Stimulated activated effector memory CD8-positive, alpha-beta T cell treated with anti-CD3 and anti-CD28 coated beads, Interleukin-12 subunit alpha, Interleukin-12 subunit beta, amount 100 ng/mL, for 72 hours (primary cell): Measurements from ENCODE around the gene HSF4.
"Not testable (repeated sequence)": the region's sequence is repeated elsewhere in the genome, so short reads cannot be mapped to it uniquely, and the experiment has no call there.

Experiments
- ATAC-seq: fragments of 150-1000 bp; cut with Tn5 transposase; 2 replicates; pipeline ENCODE4 v1.10.0; 2021
- DNase-seq, 2 donors: peaks; one replicate each; pipeline ENCODE4 v3.0.0; 2021 to 2022; ENCODE audit warnings: low spot score in 2 of 2
- H3K27ac Mint-ChIP-seq: one replicate; pipeline ENCODE4 v1.8.0; 2022; ENCODE audit warnings: mild to moderate bottlenecking, mixed read lengths
- H3K36me3 Mint-ChIP-seq: one replicate; pipeline ENCODE4 v1.8.0; 2022; ENCODE audit warnings: mild to moderate bottlenecking, mixed read lengths
- H3K4me1 Mint-ChIP-seq: one replicate; pipeline ENCODE4 v1.8.0; 2022; ENCODE audit warnings: mixed read lengths
- H3K4me3 Mint-ChIP-seq: one replicate; pipeline ENCODE4 v1.8.0; 2022; ENCODE audit warnings: mild to moderate bottlenecking, mixed read lengths
- H3K9me3 Mint-ChIP-seq: one replicate; pipeline ENCODE4 v1.8.0; 2022; ENCODE audit warnings: mixed read lengths

HSF4 gene, protein sequence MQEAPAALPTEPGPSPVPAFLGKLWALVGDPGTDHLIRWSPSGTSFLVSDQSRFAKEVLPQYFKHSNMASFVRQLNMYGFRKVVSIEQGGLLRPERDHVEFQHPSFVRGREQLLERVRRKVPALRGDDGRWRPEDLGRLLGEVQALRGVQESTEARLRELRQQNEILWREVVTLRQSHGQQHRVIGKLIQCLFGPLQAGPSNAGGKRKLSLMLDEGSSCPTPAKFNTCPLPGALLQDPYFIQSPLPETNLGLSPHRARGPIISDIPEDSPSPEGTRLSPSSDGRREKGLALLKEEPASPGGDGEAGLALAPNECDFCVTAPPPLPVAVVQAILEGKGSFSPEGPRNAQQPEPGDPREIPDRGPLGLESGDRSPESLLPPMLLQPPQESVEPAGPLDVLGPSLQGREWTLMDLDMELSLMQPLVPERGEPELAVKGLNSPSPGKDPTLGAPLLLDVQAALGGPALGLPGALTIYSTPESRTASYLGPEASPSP

DNA sequence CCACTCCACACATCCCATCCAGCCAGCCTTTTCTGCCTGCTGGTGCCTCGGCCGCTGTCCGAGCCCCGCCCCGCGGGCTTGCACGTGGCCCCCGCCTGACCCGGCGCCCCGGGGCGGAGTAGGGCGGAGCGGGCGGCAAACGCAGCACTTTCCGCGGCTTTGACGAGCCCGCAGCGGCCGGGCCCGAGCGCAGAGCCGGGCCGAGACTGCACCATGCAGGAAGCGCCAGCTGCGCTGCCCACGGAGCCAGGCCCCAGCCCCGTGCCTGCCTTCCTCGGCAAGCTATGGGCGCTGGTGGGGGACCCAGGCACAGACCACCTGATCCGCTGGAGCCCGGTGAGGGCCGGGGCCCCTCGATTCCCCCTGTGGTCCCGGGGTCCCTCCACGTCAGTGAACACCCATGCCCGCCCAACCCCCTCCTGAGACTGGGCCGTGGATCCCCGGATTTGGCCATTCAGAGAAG, at the start of gene HSF4:
Gene HSF4 (plus strand): TSS at position 147 of the 463 bp plus-strand sequence. CDS start 67 bp downstream, at position 214.
- Mint-ChIP-seq H3K27ac (peak within 1 kb of the TSS; percentile 74), H3K9me3 (no peaks in the 10 kb centered on the region), H3K36me3 (peaks cover 58% of the 10 kb centered on the region), H3K4me3 (peak within 1 kb of the TSS; percentile 95), H3K4me1 (peaks cover 67% of the 10 kb centered on the region)
- DNase-seq: no peak
- peak; percentile 0 for ATAC-seq

DNA sequence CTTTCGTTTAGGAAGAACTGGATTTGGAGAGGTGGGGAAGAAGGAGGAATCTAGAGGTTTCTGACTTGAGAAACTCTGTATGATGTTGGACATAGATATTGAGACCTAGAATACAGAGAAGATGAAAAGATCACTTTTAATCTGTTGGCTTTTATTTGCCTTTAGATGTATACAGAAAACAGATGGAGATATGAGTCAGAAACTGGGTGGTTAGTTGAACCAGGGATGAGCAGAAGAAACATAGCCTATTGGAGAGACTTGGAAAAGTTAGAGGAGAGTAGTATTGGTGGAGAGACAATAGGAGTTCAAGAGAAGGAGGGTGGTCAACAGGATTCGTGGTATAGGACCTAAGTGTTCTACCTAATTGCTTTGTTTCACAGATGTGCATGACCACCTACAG, 49.8 kb upstream of the HSF4 start:
- DNase-seq (no peak), ATAC-seq (no peak)
- Mint-ChIP-seq H3K4me1 (peaks cover 30% of the 10 kb centered on the region), H3K4me3 (no peak overlapping the region), H3K27ac (peak overlapping the region; percentile 10), H3K36me3 (peaks cover 28% of the 10 kb centered on the region), H3K9me3 (no peaks in the 10 kb centered on the region)

DNA sequence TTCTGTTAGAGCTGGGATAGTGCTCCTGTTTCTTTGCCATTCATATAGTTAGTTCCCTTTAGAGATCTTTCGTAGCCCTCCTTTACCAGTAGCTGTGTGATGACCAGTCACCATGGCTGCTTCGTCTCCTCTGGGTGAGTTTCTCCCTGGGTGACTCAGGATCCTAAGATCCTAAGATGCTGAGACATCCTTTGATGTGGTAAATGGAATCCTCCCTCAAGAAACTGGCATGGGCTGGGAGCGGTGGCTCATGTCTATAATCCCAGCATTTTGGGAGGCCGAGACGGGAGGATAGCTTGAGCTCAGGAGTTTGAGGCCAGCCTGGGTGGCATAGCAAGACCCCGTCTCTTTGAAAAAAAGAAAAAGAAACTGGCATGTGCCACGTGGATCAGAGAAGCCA, 48.9 kb upstream of the HSF4 start:
- Mint-ChIP-seq H3K9me3 (no peaks in the 10 kb centered on the region), H3K36me3 (peaks cover 25% of the 10 kb centered on the region), H3K4me1 (peaks cover 30% of the 10 kb centered on the region), H3K27ac (peak overlapping the region; percentile 27), H3K4me3 (no peak overlapping the region)
- DNase-seq (no peak), ATAC-seq (no peak)

DNA sequence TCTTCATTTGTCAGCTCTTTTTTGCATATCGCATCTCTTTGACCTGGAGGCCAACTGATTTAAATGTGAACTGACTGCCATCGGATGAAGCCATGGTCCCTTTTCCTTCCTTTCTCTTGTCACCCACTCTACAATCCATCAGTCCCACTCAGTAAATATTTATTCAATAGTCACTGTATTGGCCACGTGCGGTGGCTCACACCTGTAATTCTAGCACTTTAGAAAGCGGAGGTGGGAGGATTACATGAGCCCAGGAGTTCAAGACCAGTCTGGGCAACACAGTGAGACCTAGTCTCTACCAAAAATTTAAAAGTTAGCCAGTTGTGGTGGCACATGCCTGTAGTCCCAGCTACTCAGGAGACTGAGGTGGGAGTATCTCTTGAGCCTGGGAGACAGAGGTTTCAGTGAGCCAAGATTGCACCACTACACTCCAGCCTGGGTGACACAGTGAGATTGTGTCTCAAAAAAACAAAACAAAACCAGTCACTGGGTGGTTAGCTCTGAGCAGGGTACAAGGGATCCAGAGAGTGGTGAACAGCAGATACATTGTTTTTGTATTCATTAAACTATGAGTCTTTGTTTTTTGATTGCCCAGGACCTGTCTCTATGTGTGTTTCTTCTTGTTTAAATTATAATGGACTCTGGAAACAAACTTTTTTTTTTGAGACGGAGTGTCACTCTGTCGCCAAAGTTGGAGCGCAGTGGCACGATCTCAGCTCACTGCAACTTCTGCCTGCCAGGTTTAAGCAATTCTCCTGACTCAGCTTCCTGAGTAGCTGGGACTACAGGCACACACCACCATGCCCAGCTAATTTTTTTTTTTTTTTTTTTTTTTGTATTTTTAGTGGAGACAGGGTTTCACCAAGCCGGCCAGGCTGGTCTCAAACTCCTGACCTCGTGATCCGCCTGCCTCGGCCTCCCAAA, 47.9 kb upstream of the HSF4 start:
- Mint-ChIP-seq H3K9me3 (no peaks in the 10 kb centered on the region), H3K4me1 (peaks cover 23% of the 10 kb centered on the region), H3K36me3 (peaks cover 30% of the 10 kb centered on the region), H3K27ac (peak overlapping the region; percentile 27), H3K4me3 (no peak overlapping the region)
- ATAC-seq: no peak
- no peak for DNase-seq

DNA sequence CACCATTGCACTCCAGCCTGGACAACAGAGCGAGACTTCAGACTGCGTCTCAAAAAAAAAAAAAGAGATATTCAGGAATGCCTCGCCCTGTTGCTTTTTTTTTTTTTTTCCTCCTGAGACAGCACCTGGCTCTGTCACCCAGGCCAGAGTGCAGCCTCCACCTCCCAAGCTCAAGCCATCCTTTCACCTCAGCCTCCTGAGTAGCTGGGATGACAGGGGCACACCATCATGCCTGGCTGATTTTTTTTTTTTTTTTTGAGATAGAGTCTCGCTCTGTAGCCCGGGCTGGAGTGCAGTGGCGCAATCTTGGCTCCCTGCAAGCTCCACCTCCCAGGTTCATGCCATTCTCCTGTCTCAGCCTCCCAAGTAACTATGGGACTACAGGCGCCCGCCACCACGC, 46.8 kb upstream of the HSF4 start:
- Mint-ChIP-seq H3K4me1 (peaks cover 16% of the 10 kb centered on the region), H3K4me3 (no peak overlapping the region), H3K36me3 (peaks cover 33% of the 10 kb centered on the region), H3K27ac (no peak overlapping the region), H3K9me3 (no peaks in the 10 kb centered on the region)
- DNase-seq: no peak
- no peak for ATAC-seq

DNA sequence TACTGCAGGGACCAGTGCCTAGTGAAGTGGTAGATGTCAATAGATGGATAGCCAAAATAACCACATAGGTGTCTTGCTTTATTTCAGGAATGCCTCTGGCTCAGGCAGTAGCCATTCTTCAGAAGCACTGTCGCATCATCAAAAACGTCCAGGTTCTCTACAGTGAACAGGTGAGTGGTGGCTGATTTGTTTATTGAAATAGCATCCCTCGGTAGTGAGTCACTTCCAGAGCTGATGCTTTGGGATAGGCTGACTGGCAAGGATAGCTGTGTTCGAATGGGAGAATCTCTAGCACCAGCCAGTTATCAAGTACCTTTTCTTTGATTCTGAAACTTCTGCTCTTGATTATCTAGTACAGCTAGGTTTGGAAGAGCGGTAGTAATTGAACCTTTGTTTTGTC, 44.5 kb upstream of the HSF4 start:
- ATAC-seq (no peak), DNase-seq (no peak)
- no peaks in the 10 kb centered on the region for H3K9me3 Mint-ChIP-seq
- H3K27ac Mint-ChIP-seq: no peak overlapping the region
- peaks cover 53% of the 10 kb centered on the region for H3K36me3 Mint-ChIP-seq
- H3K4me1 Mint-ChIP-seq: peaks cover 8% of the 10 kb centered on the region
- H3K4me3 Mint-ChIP-seq: no peak overlapping the region

DNA sequence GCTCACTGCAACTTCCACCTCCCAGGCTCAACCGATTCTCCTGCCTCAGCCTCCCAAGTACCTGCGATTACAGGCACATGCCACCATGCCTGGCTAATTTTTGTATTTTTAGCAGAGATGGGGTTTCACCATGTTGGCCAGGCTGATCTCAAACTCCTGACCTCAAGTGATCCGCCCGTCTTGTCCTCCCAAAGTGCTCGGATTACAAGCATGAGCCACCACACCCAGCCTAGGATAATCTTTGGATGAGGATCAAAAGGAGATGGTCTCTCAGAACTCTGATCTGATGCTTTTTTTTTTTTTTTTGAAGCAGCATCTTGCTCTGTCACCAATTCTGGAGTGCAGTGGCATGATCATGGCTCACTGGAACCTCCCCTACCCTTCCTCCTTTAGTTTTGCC, 41.7 kb upstream of the HSF4 start:
- DNase-seq, H3K27ac Mint-ChIP-seq, H3K4me1 Mint-ChIP-seq, H3K9me3 Mint-ChIP-seq, ATAC-seq, H3K4me3 Mint-ChIP-seq: not testable (repeated sequence)
- peaks cover 74% of the 10 kb centered on the region for H3K36me3 Mint-ChIP-seq

DNA sequence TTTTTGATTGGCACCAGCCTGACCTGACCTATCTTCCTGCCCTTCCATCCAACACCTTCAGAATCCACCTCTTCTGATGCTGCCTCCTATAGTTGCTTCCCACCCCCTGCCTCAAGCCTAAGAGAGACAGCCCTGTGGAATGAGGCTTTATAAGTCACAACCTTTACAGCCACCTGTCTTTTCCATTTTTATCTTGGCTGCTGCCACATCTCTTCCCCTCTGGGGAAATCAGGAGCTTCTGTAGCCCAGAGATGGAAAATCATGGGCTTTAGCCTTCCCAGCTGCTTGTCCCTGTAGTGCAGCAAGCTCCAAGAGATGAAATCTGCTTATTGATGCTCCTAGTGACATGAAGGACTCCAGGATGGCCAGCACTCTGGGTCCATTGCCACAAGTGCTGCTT, 36.1 kb upstream of the HSF4 start:
- H3K4me1 Mint-ChIP-seq: peaks cover 5% of the 10 kb centered on the region
- no peak for DNase-seq
- H3K36me3 Mint-ChIP-seq: peaks cover 81% of the 10 kb centered on the region
- no peaks in the 10 kb centered on the region for H3K9me3 Mint-ChIP-seq
- H3K4me3 Mint-ChIP-seq: no peak overlapping the region
- no peak for ATAC-seq
- no peak overlapping the region for H3K27ac Mint-ChIP-seq

DNA sequence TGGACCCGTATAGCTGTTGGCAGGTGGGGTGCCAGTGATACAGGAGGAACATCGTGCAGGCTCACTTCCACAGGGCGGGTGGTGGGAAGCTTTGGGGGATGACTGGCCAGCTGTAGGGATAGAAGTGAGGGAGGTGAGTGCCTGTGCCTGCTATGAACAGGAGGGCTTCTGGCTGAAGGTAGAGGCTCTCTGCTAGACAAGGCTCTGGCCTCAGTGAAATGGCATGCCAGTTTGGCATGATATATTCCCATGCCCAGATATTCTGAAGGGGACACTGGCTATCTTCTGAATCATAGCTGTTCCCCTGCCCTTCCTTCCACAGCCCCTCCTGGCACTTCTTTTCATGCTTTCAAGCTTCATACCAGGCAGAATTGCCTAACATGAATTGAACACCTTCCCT, 35.7 kb upstream of the HSF4 start:
- H3K4me1 Mint-ChIP-seq: peaks cover 5% of the 10 kb centered on the region
- H3K4me3 Mint-ChIP-seq: no peak overlapping the region
- DNase-seq (no peak), ATAC-seq (no peak)
- H3K27ac Mint-ChIP-seq: no peak overlapping the region
- no peaks in the 10 kb centered on the region for H3K9me3 Mint-ChIP-seq
- peaks cover 81% of the 10 kb centered on the region for H3K36me3 Mint-ChIP-seq

DNA sequence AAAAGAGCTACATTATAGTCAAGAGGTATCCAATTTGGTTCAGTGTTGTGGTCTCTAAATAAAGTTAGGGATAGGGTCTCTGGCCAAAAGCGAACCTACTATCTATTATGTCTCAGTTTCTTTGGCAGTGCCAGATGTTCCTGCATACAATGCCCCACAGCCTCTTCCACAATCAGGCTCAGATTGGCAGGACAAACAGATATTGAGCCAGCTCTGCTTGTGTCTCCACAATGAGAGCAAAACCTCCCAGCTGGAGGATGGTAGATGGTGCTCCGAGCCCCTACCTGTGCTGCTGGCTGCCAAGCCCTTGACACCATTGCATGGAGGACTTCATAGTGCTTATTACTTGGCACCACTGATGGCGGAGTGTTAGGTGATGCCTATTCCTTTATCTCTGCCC, 35.1 kb upstream of the HSF4 start:
- Mint-ChIP-seq H3K27ac (no peak overlapping the region), H3K4me3 (no peak overlapping the region), H3K9me3 (no peaks in the 10 kb centered on the region), H3K4me1 (peaks cover 5% of the 10 kb centered on the region), H3K36me3 (peaks cover 82% of the 10 kb centered on the region)
- DNase-seq (no peak), ATAC-seq (no peak)

DNA sequence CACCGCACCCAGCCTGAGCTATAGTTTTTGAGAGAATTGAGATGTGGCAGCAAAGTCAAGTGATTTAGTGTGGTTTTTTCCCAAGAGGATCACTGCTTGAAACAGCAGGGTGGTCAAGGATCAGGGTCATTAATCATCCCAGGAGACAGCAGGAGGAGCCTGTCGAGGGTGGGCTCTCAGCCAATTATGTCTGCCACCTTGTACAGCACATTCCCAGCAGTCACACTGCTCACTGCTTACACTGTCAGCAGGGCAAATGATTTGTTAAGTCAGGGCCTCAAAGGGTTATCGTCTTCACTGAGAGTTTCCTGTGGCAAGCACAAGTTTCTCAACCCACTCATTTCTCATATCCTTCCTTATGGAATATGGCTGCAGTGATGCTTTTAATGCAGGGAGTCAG, 26.9 kb upstream of the HSF4 start:
- no peak overlapping the region for H3K27ac Mint-ChIP-seq
- DNase-seq (no peak), ATAC-seq (no peak)
- H3K4me1 Mint-ChIP-seq: no peaks in the 10 kb centered on the region
- no peak overlapping the region for H3K4me3 Mint-ChIP-seq
- no peaks in the 10 kb centered on the region for H3K9me3 Mint-ChIP-seq
- peaks cover 87% of the 10 kb centered on the region for H3K36me3 Mint-ChIP-seq

DNA sequence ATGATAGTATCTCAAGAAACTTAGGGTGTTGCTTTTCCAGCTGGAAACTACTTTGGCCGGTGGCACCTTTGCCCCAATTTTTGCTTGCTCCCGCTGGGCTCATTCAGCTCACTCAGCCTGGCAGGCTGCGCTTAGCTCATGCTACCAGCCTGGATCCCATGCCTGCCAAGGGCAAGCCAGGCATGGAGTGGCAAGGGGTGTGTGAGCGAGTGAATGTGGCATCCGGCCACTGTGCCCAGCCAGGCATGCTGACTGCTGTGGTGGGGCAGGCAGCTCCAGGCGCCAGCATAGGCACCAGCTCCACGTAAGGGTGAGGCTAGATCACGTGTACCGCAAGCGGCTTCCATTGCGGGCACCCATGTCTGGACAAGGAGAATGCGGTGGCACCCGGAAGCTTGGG, 23.2 kb upstream of the HSF4 start:
- Mint-ChIP-seq H3K36me3 (peaks cover 79% of the 10 kb centered on the region), H3K9me3 (no peaks in the 10 kb centered on the region), H3K27ac (peak overlapping the region; percentile 26), H3K4me1 (no peaks in the 10 kb centered on the region), H3K4me3 (no peak overlapping the region)
- DNase-seq: no peak
- no peak for ATAC-seq

DNA sequence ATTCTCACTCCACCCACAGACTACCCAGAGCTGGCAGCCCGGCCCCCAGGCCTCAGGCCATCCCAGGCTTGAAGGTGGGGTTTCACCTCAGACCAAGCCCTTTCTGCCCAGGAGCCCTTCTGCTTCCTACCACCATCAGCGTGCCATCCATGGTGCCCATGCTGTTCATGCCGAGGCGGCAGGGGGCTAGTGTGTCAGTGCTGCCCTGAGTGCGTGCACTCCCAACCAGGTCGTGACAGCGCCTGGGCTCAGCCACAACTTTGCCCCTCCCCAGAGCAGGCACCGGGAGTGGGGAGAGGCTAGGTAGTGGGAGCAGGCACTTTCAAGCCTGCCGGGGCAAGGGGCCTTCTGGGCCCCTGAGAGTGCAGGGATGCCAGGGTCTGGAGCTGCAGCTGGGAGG, 22.2 kb upstream of the HSF4 start:
- H3K9me3 Mint-ChIP-seq: no peaks in the 10 kb centered on the region
- peak overlapping the region; percentile 56 for H3K27ac Mint-ChIP-seq
- no peak overlapping the region for H3K4me3 Mint-ChIP-seq
- DNase-seq (no peak), ATAC-seq (no peak)
- peaks cover 77% of the 10 kb centered on the region for H3K36me3 Mint-ChIP-seq
- no peaks in the 10 kb centered on the region for H3K4me1 Mint-ChIP-seq

DNA sequence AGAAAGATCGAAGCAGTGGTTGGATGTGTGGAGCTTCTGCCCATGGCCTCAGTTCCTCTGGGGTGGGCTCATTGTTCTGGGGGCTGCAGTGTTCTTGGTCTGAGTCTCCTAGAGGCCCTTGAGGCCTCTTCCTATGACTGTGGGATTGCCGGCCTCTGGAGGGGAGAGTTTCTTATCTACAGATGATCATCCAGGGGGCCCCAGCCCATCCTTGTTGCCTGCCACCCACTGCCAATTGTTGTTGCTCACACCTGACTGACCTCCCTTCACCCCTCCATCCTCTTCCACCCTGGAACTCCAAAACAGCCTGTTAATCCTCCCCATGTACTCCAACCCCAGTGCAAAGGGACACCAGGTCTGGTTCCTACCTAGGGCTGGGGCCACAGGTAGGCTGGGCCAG, 19.6 kb upstream of the HSF4 start:
- Mint-ChIP-seq H3K36me3 (peaks cover 77% of the 10 kb centered on the region), H3K4me3 (no peak overlapping the region), H3K27ac (peak overlapping the region; percentile 65), H3K9me3 (no peaks in the 10 kb centered on the region), H3K4me1 (peaks cover 12% of the 10 kb centered on the region)
- ATAC-seq (no peak), DNase-seq (no peak)

DNA sequence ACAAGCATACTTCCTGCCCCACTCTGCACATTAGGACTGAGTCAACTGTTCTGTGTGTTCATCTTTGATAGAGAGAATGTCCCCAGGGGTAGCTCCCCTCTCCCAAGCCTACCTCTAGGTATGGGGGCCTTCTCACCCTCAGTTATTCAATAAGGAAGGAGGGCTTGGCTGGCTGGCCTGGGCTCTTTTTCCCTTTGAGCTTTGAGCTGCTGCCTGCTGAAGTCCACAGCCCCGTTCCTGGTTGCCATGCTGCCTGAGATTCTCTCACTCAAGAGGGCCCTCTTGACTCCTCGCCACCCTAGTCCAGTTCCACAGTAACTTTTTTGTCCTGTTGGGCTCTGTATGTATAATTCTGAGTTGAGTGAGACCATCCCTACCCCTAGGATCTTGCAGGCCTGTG, 18.8 kb upstream of the HSF4 start:
- ATAC-seq: no peak
- Mint-ChIP-seq H3K27ac (peak overlapping the region; percentile 26), H3K9me3 (no peaks in the 10 kb centered on the region), H3K4me1 (peaks cover 12% of the 10 kb centered on the region), H3K36me3 (peaks cover 69% of the 10 kb centered on the region), H3K4me3 (no peak overlapping the region)
- no peak for DNase-seq
